IMR-90 (cell line): ENCODE results near the gene ATXN7L3. TPM values are rescaled to one million over a fixed set of nuclear protein-coding genes. Genes with fewer than 3 reads are reported as not detected.
A peak's percentile ranks its signal among the peaks of the same experiment; 100 is the strongest.

ENCODE experiments used
- ATAC-seq: fragments of 200-7000 bp; cut with Tn5 transposase; 2 replicates; pipeline ENCODE4 v1.9.1; 2020; ENCODE audit warnings: low read depth, mild to moderate bottlenecking, moderate library complexity
- BruUV-seq: library from RNA; stranded (reverse); fragments of 400-500 nt; replicated peaks from 2 replicates; lab custom pipeline; 2021; lab: Mats Ljungman, UMichigan
- CTCF ChIA-PET: fragments of 300-600 bp; formaldehyde crosslinking; extraction: SDS; loops from one replicate; lab custom pipeline; 2021; ENCODE audit warnings: antibody characterized with exemption; lab: Yijun Ruan, JAX
- POLR2A ChIA-PET: fragments of 300-600 bp; sonication (Branson Sonifier 250); formaldehyde crosslinking; loops from one replicate; lab custom pipeline; 2022; ENCODE audit warnings: antibody characterized with exemption; ENCODE audit not compliant: unreplicated experiment; lab: Charles Lee
- DNase-seq: peaks from one replicate; pipeline ENCODE4 v3.0.0; 2013
- H2AFZ ChIP-seq: replicated peaks from 2 replicates; pipeline ENCODE3; 2013; ENCODE audit warnings: low read length, mild to moderate bottlenecking; ENCODE audit not compliant: poor library complexity
- H2AK5ac ChIP-seq: 2 replicates; pipeline ENCODE4 v1.6.1; 2013; ENCODE audit warnings: low read depth, low read length, inconsistent platforms
- H2AK9ac ChIP-seq: replicated peaks from 2 replicates; pipeline ENCODE3; 2013; ENCODE audit warnings: mild to moderate bottlenecking, low read depth, low read length, moderate library complexity; ENCODE audit not compliant: poor library complexity
- H2BK120ac ChIP-seq: 2 replicates; pipeline ENCODE4 v1.6.1; 2013; ENCODE audit warnings: low read depth, low read length, inconsistent platforms
- H2BK15ac ChIP-seq: 3 replicates; pipeline ENCODE4 v1.6.1; 2013; ENCODE audit warnings: low read depth, low read length, inconsistent platforms
- H2BK20ac ChIP-seq: 2 replicates; pipeline ENCODE4 v1.6.1; 2013; ENCODE audit warnings: low read depth, mild to moderate bottlenecking, inconsistent platforms, low read length, moderate library complexity
- H2BK5ac ChIP-seq: 2 replicates; pipeline ENCODE4 v1.6.1; 2013; ENCODE audit warnings: mild to moderate bottlenecking, low read depth, low read length, inconsistent platforms; ENCODE audit not compliant: poor library complexity, severe bottlenecking
- H3K14ac ChIP-seq: replicated peaks from 2 replicates; pipeline ENCODE4 v1.6.1; 2013; ENCODE audit warnings: low read depth, low read length, inconsistent platforms
- H3K18ac ChIP-seq: 2 replicates; pipeline ENCODE4 v1.6.1; 2013; ENCODE audit warnings: low read depth, low read length, control low read depth
- H3K23ac ChIP-seq: 2 replicates; pipeline ENCODE4 v1.6.1; 2013; ENCODE audit warnings: low read depth, low read length, inconsistent platforms
- H3K27ac ChIP-seq: 2 replicates; pipeline ENCODE4 v1.5.1; 2013; ENCODE audit warnings: mild to moderate bottlenecking, control low read depth, low read length; ENCODE audit not compliant: insufficient read depth
- H3K27me3 ChIP-seq: 2 replicates; pipeline ENCODE4 v1.6.1; 2013; ENCODE audit warnings: low read length; ENCODE audit not compliant: control insufficient read depth, insufficient read depth
- H3K36me3 ChIP-seq: 2 replicates; pipeline ENCODE4 v1.6.1; 2013; ENCODE audit warnings: low read length, mixed read lengths; ENCODE audit not compliant: control insufficient read depth, insufficient read depth
- H3K4ac ChIP-seq: 2 replicates; pipeline ENCODE4 v1.6.1; 2013; ENCODE audit warnings: low read depth, low read length, inconsistent platforms
- H3K4me1 ChIP-seq: 2 replicates; pipeline ENCODE4 v1.6.1; 2013; ENCODE audit warnings: low read length, mixed read lengths; ENCODE audit not compliant: control insufficient read depth, insufficient read depth
- H3K4me2 ChIP-seq: 2 replicates; pipeline ENCODE4 v1.6.1; 2013; ENCODE audit warnings: low read depth, mild to moderate bottlenecking, control low read depth, low read length, moderate library complexity
- H3K4me3 ChIP-seq: 2 replicates; pipeline ENCODE4 v1.5.1; 2013; ENCODE audit warnings: low read depth, mild to moderate bottlenecking, control low read depth, low read length, moderate library complexity; ENCODE audit not compliant: insufficient read depth
- H3K56ac ChIP-seq: 2 replicates; pipeline ENCODE4 v1.6.1; 2013; ENCODE audit warnings: low read length, inconsistent platforms; ENCODE audit not compliant: insufficient read depth; ENCODE audit errors: extremely low read depth
- H3K79me1 ChIP-seq, 2 experiments: 2 replicates each; pipeline ENCODE4 v1.6.1; 2013; ENCODE audit warnings: low read length in 2 of 2, inconsistent platforms in 1 of 2, low read depth in 1 of 2
- H3K9ac ChIP-seq: 2 replicates; pipeline ENCODE4 v1.6.1; 2013; ENCODE audit warnings: low read depth, low read length, control low read depth
- H3K9me1 ChIP-seq: 2 replicates; pipeline ENCODE4 v1.6.1; 2013; ENCODE audit warnings: low read length, inconsistent platforms; ENCODE audit not compliant: insufficient read depth
- H3K9me3 ChIP-seq: 2 replicates; pipeline ENCODE4 v1.6.1; 2013; ENCODE audit warnings: low read length; ENCODE audit not compliant: control insufficient read depth, insufficient read depth
- H4K20me1 ChIP-seq: 2 replicates; pipeline ENCODE4 v1.6.1; 2013; ENCODE audit warnings: low read length, inconsistent platforms; ENCODE audit not compliant: insufficient read depth
- H4K5ac ChIP-seq: 2 replicates; pipeline ENCODE4 v1.6.1; 2013; ENCODE audit warnings: mild to moderate bottlenecking, low read depth, low read length, control low read depth
- H4K8ac ChIP-seq, 2 experiments: 2 replicates each; pipeline ENCODE4 v1.6.1; 2013; ENCODE audit warnings: low read depth in 2 of 2, low read length in 2 of 2, control low read depth in 1 of 2, inconsistent platforms in 1 of 2
- H4K91ac ChIP-seq: 2 replicates; pipeline ENCODE4 v1.6.1; 2013; ENCODE audit warnings: low read depth, low read length, inconsistent platforms; ENCODE audit not compliant: insufficient read depth
- MAFK ChIP-seq: IDR thresholded peaks from 2 replicates; pipeline ENCODE4 v1.6.1; 2012; ENCODE audit warnings: low read depth, low read length, improper control_type of control experiment
- WGBS, 2 experiments: methylation state at CpG; one replicate each; pipeline versions ENCODE4 v1.1.5 to v1.1.7; 2013; ENCODE audit warnings: missing lambda C conversion rate in 2 of 2; ENCODE audit not compliant: insufficient read length in 1 of 2; ENCODE audit errors: extremely low coverage in 2 of 2; 5-methylcytosine and 5-hydroxymethylcytosine counted together
- dilution Hi-C: fragments of 300-500 bp; cut with HindIII; formaldehyde crosslinking; loops from one replicate; pipeline ENCODE4 v1.14.3; 2018; ENCODE audit warnings: low sequenced_read_pairs; ENCODE audit not compliant: unreplicated experiment
- in situ Hi-C: fragments of 300-500 bp; cut with MboI; formaldehyde crosslinking; loops from 3 replicates; pipeline ENCODE4 v1.14.3; 2019; ENCODE audit warnings: low sequenced_read_pairs, inconsistent platforms, mixed read lengths
- intact Hi-C: fragments of 100-400 bp; cut with micrococcal nuclease; formaldehyde crosslinking; loops from 2 replicates; pipeline ENCODE4 v1.10.0; 2022
- polyA plus RNA-seq, 3 experiments: library from polyadenylated mRNA; depleted of rRNA; stranded (reverse); fragments of >200 nt; gene quantifications; 2 replicates each; pipeline ENCODE4 v1.2.3, GENCODE V29; 2012; ENCODE audit warnings: low replicate concordance in 1 of 3
- total RNA-seq: library from RNA; depleted of rRNA; stranded (reverse); fragments of >200 nt; gene quantifications from 2 replicates; pipeline ENCODE4 v1.2.3, GENCODE V29; 2012
- TF ChIP-seq, protein P1 (sequence below): fragments of 150-350 bp; IDR thresholded peaks from 2 replicates; pipeline ENCODE4 v1.6.1; 2016; ENCODE audit warnings: low read depth, mild to moderate bottlenecking, low read length, moderate library complexity, borderline replicate concordance

Gene ATXN7L3
- total and polyA plus RNA-seq, 2 of the 4 experiments (the other 2 are of a cell fraction): 17.2 to 40.9 TPM

DNA sequence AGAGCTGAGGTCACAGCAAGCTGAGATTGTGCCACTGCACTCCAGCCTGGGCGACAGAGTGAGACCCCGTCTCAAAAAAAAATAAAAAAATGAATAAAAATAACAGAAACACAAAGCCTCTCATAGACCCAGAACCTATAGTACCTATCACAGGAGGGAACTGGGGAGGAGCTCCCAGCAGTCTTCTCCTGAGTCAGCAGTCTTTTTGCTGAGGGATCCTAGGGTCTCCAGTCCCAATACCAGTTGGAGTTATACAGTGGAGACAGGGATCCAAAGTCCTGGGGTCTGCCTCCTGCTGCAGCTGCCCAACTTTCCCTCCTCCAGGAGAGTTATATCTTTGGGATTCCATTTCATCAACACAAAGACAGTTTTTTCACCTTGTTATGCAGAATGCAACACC is 16.7 kb downstream of the ATXN7L3 start:
- H3K18ac ChIP-seq: no peak overlapping the region
- no CpG with 5 or more reads among the region's 2 CpGs for WGBS, 2 experiments
- H4K20me1 ChIP-seq: peaks cover 10% of the 10 kb centered on the region
- peaks cover 23 to 63% of the 10 kb centered on the region in 2 experiments for H3K79me1 ChIP-seq
- H3K4me2 ChIP-seq: no peak overlapping the region
- H2AK5ac ChIP-seq: no peak overlapping the region
- H4K5ac ChIP-seq: no peak overlapping the region
- H3K4me3 ChIP-seq: no peak overlapping the region
- TF ChIP-seq, protein P1, sequence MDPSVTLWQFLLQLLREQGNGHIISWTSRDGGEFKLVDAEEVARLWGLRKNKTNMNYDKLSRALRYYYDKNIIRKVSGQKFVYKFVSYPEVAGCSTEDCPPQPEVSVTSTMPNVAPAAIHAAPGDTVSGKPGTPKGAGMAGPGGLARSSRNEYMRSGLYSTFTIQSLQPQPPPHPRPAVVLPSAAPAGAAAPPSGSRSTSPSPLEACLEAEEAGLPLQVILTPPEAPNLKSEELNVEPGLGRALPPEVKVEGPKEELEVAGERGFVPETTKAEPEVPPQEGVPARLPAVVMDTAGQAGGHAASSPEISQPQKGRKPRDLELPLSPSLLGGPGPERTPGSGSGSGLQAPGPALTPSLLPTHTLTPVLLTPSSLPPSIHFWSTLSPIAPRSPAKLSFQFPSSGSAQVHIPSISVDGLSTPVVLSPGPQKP: no peak
- TF ChIP-seq MAFK: peak; percentile 58
- no peak overlapping the region for H2AK9ac ChIP-seq
- ChIA-PET CTCF (interaction anchor here (1.1 kb wide), 1 partner anchor 27 kb away, joined by 4 read pairs; no protein-coding TSS in a partner anchor), POLR2A (no interaction called here)
- H2AFZ ChIP-seq: no peak overlapping the region
- no peak for DNase-seq
- H3K14ac ChIP-seq: no peak overlapping the region
- no peaks in the 10 kb centered on the region for H3K9me3 ChIP-seq
- no TSS peak for BruUV-seq
- no peaks in the 10 kb centered on the region; the same call in 1 of the 2 replicates for H3K4me1 ChIP-seq
- no peak overlapping the region for H4K91ac ChIP-seq
- H3K23ac ChIP-seq: no peak overlapping the region
- no peak overlapping the region for H2BK120ac ChIP-seq
- intact Hi-C loops (no loop called here), in situ Hi-C loops (no loop called here), dilution Hi-C loops (no loop called here)
- no peak overlapping the region for H2BK15ac ChIP-seq
- H2BK20ac ChIP-seq: no peak overlapping the region
- no peak overlapping the region for H3K56ac ChIP-seq
- no peak overlapping the region for H3K9ac ChIP-seq
- H2BK5ac ChIP-seq: no peak overlapping the region
- H3K27me3 ChIP-seq: no peaks in the 10 kb centered on the region
- no peak overlapping the region for H4K8ac ChIP-seq
- H3K4ac ChIP-seq: no peak overlapping the region
- no peak overlapping the region for H3K27ac ChIP-seq
- H3K9me1 ChIP-seq: 0 out of 2 replicates have a peak, but pooled peaks cover 4% of the 10 kb centered on the region
- no peak for ATAC-seq
- peaks cover 16% of the 10 kb centered on the region for H3K36me3 ChIP-seq
